ENCODE data around the gene OTUB2.

Gene OTUB2

GRCh38 chr14:93981316-93982229, 44.6 kb upstream of the OTUB2 start:
- Histone ChIP-seq H3K27me3 (ENCODE audit: insufficient read depth, low read length) (no peaks in the 10 kb centered on the region), H3K27ac (ENCODE audit: low read depth, low read length, poor library complexity, severe bottlenecking) (peak overlapping the region; percentile 100)

DNA sequence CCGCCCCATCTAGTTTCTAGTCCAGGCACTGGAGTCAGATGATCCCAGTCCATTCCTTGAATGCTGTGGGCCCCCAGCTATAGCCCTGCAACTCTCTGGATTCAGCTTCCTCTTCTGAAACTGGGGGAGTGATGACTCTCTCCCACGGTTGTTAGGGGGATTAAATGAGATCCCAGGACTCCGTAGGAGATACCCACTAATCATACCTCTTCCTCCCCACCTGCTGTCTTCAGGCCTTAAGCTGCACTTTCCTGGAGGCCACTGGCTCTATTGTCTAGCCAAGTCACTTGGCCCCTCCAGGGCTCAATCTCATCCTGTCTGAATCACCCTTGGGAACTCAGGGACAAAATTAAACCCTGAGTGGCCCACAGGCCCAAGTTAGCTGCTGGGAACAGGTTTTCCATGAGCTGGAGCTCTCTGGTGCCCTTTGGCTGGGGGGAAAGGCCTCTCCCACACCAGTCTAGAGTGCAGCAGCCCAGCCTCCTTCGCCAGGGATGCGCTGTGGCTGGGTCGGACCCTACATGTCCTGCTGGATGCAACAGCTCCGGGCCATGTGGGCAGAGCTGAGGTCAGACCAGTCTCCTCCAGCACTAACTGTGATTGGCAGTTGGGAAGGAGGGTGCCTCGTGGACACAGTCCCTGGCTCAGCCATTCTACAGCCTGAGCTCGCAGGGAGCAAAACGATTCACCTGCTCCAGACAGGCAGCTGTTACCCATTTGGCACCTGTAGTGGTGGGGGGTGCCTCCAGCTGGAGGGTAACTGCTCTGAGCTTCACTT, 43.7 kb upstream of the OTUB2 start:
- Histone ChIP-seq H3K4me1 (ENCODE audit: insufficient read depth, low read length, severe bottlenecking) (peaks cover 55% of the 10 kb centered on the region), H3K36me3 (ENCODE audit: insufficient read depth, low read length) (no peaks in the 10 kb centered on the region), H3K27me3 (ENCODE audit: insufficient read depth, low read length) (no peaks in the 10 kb centered on the region), H3K9me3 (ENCODE audit: low read length) (no peaks in the 10 kb centered on the region; the same call in 1 of the 2 replicates), H3K4me3 (ENCODE audit: low read depth, low read length, poor library complexity, severe bottlenecking) (no peak overlapping the region), H2AFZ (ENCODE audit: low read length) (no peak overlapping the region), H3K79me2 (ENCODE audit: insufficient read depth, low read length) (no peaks in the 10 kb centered on the region), H4K20me1 (ENCODE audit: insufficient read depth, low read length) (no peaks in the 10 kb centered on the region), H3K4me2 (ENCODE audit: low read length) (no peak overlapping the region), H3K9ac (ENCODE audit: low read length) (no peak overlapping the region), H3F3A (ENCODE audit: insufficient read depth, low read length) (peaks cover 10% of the 10 kb centered on the region; the same call in 1 of the 2 replicates), H3K27ac (ENCODE audit: low read depth, low read length, poor library complexity, severe bottlenecking) (peak overlapping the region; percentile 18), H3K9me2 (ENCODE audit: low read depth, low read length) (no peaks in the 10 kb centered on the region)
- no peak for TF ChIP-seq EZH2 (IDR thresholded peaks at IDR 0.05; ENCODE audit: borderline replicate concordance, low read length)
- TF ChIP-seq, protein P1, sequence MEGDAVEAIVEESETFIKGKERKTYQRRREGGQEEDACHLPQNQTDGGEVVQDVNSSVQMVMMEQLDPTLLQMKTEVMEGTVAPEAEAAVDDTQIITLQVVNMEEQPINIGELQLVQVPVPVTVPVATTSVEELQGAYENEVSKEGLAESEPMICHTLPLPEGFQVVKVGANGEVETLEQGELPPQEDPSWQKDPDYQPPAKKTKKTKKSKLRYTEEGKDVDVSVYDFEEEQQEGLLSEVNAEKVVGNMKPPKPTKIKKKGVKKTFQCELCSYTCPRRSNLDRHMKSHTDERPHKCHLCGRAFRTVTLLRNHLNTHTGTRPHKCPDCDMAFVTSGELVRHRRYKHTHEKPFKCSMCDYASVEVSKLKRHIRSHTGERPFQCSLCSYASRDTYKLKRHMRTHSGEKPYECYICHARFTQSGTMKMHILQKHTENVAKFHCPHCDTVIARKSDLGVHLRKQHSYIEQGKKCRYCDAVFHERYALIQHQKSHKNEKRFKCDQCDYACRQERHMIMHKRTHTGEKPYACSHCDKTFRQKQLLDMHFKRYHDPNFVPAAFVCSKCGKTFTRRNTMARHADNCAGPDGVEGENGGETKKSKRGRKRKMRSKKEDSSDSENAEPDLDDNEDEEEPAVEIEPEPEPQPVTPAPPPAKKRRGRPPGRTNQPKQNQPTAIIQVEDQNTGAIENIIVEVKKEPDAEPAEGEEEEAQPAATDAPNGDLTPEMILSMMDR (IDR thresholded peaks at IDR 0.05; ENCODE audit: low read length) = no peak

More at GRCh38 chr14:93981316-93982229, 44.6 kb upstream of the OTUB2 start:
- H3K4me1 ChIP-seq (ENCODE audit: insufficient read depth, low read length, severe bottlenecking) = peaks cover 64% of the 10 kb centered on the region
- no peaks in the 10 kb centered on the region for H4K20me1 ChIP-seq (ENCODE audit: insufficient read depth, low read length)
- no peak overlapping the region for H3K9ac ChIP-seq (ENCODE audit: low read length)
- no peaks in the 10 kb centered on the region; the same call in 1 of the 2 replicates for H3K9me3 ChIP-seq (ENCODE audit: low read length)
- no peak overlapping the region for H3K4me2 ChIP-seq (ENCODE audit: low read length)
- no peaks in the 10 kb centered on the region for H3K9me2 ChIP-seq (ENCODE audit: low read depth, low read length)
- H3K4me3 ChIP-seq (ENCODE audit: low read depth, low read length, poor library complexity, severe bottlenecking) = no peak overlapping the region
- H2AFZ ChIP-seq (ENCODE audit: low read length) = no peak overlapping the region
- H3K79me2 ChIP-seq (ENCODE audit: insufficient read depth, low read length) = no peaks in the 10 kb centered on the region
- TF ChIP-seq EZH2 (IDR thresholded peaks at IDR 0.05; ENCODE audit: borderline replicate concordance, low read length) = no peak
- TF ChIP-seq, protein P1 (IDR thresholded peaks at IDR 0.05; ENCODE audit: low read length) = no peak
- H3F3A ChIP-seq (ENCODE audit: insufficient read depth, low read length) = peaks cover 12% of the 10 kb centered on the region; the same call in 1 of the 2 replicates
- H3K36me3 ChIP-seq (ENCODE audit: insufficient read depth, low read length) = no peaks in the 10 kb centered on the region

GRCh38 chr14:93984070-93984469, 42.1 kb upstream of the OTUB2 start:
- Histone ChIP-seq H3K79me2 (ENCODE audit: insufficient read depth, low read length) (no peaks in the 10 kb centered on the region), H3K4me2 (ENCODE audit: low read length) (no peak overlapping the region), H3F3A (ENCODE audit: insufficient read depth, low read length) (peaks cover 2% of the 10 kb centered on the region; the same call in 1 of the 2 replicates), H3K4me3 (ENCODE audit: low read depth, low read length, poor library complexity, severe bottlenecking) (no peak overlapping the region), H3K9me3 (ENCODE audit: low read length) (no peaks in the 10 kb centered on the region), H2AFZ (ENCODE audit: low read length) (no peak overlapping the region), H3K9me2 (ENCODE audit: low read depth, low read length) (no peaks in the 10 kb centered on the region), H3K9ac (ENCODE audit: low read length) (no peak overlapping the region), H3K36me3 (ENCODE audit: insufficient read depth, low read length) (no peaks in the 10 kb centered on the region), H4K20me1 (ENCODE audit: insufficient read depth, low read length) (no peaks in the 10 kb centered on the region), H3K4me1 (ENCODE audit: insufficient read depth, low read length, severe bottlenecking) (peaks cover 39% of the 10 kb centered on the region), H3K27me3 (ENCODE audit: insufficient read depth, low read length) (no peaks in the 10 kb centered on the region), H3K27ac (ENCODE audit: low read depth, low read length, poor library complexity, severe bottlenecking) (no peak overlapping the region)
- TF ChIP-seq, protein P1 (IDR thresholded peaks at IDR 0.05; ENCODE audit: low read length) = no peak
- no peak for TF ChIP-seq EZH2 (IDR thresholded peaks at IDR 0.05; ENCODE audit: borderline replicate concordance, low read length)
